HG03175 (cell line): Measurements from ENCODE around the gene CDKAL1.

Experiments used
- ATAC-seq: cut with Tn5 transposase; IDR thresholded peaks from one replicate; pipeline ENCODE4 v1.9.1; 2021; ENCODE audit warnings: mild to moderate bottlenecking, moderate library complexity; ENCODE audit not compliant: unreplicated experiment

Gene CDKAL1

GRCh38 chr6:21121636-21122136 is 587.4 kb downstream of the CDKAL1 start:
- no peak for ATAC-seq

DNA sequence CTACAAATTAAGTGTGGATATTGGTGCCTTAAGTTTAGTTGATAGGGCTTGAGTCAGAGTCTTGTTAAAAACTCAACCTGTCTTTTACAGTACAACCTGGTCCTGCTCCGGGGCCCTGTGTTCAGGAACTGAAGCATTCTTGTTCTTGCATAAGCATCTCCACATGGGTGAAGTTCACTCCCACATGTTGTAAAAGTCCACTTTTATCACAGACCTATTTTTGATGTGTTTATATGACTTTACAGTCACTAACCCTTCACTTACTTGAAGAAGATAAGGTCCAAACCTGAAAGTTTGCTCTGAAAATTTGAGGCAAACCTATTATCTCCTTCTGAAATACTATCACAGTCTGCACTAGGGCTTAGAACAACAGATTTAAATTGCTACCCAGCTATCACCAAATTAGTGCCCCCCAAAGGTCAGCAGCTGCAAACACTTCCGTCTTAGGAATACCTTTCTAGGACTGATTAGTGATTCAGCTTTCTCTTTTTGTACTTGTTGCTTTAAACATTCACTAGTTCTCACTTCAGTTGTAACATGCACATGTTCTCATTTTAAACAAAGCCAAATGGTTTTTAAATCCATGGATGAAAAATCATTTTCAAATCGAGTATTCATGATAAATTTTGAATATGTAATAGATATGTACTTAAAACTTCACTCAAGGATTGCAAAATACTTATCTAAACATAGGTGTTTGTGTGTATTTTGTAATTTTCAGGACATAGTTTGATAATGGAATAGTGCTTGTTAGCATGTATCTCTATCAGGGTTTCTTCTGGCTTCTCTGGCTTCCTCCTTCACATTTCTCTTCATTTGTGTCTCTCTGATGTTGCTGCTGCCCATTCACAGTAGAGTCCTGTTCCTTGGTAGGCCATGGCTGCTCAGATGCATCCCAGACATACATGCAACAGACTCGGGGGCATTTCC is 589.5 kb downstream of the CDKAL1 start:
- ATAC-seq: no peak

DNA sequence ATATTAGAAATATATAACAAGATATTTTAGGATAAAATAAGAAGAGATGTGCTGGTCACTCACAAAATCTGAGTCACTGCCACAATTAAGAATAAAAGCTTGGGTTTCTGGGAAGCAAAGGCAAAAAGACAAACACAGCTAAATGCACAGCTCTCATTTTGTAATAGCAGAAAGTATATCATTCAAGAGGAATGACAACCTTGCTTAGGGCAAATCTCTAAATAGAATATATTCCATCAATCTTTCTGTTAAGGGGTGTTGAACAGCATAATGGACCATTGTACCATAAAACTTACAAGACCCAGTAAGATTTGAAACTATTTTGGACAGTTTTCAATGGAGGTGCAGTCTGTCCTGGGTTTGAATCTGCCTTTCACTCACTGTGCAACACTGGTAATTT is 594.3 kb downstream of the CDKAL1 start:
- ATAC-seq: no peak

DNA sequence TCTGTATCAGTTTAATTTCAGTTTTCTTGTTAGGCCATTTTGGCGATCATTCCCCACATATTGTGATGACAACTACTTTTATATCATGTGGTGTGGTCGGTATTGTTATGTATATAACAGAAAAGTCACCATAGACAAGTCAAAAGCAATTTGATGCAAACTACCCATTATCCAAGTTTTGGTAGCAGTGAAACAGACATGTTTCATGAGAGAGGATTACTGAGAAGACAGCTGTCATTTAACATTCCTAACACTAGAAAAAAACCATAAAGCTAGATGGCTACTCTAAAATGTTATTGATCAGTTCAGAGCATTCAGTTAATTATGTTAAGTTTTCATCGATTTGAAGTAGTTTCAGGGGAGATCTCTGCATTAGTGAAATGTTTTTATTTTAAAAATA is 597.1 kb downstream of the CDKAL1 start:
- ATAC-seq: no peak

GRCh38 chr6:21132446-21132845 is 598.2 kb downstream of the CDKAL1 start:
- no peak for ATAC-seq

- ATAC-seq: no peak
Measured at GRCh38 chr6:21132856-21133838, 598.9 kb downstream of the CDKAL1 start.

DNA sequence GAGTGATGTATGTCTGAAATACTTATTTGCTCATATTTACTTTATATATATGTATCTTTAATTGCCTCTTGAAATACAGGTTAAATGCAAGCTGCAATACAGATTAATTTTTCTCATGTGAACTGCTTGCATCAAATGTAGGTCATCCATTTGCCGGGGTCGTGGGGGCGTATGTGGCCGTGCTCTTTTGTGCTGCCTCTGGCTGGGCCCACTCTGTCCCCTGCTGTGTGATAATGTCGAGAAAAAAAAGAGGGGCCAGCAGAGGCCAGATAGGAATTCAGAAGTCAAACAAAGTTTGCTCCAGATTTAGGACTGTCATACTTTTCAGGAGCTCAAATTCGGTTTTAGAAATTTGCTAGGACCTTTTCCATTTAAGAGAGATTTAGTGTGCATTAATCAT is 599.6 kb downstream of the CDKAL1 start:
- no peak for ATAC-seq

DNA sequence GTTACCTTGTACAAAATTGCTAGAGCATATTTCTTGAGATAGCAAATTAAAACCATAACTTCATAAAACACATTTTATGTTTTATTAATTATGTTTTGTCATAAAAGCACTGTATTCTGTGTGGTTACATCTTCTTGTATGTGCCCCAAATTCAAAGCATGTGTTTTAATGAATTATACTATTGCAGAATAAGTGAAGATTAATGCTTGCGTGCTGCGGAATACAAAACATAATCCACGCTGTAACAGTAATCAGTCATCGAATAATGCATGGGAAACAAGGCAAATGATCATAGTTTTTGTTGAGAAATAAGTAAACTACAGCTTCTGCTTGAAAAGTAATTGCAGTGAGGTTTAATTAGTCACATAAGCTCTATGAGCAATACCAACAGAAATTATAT is 600.1 kb downstream of the CDKAL1 start:
- ATAC-seq: no peak

DNA sequence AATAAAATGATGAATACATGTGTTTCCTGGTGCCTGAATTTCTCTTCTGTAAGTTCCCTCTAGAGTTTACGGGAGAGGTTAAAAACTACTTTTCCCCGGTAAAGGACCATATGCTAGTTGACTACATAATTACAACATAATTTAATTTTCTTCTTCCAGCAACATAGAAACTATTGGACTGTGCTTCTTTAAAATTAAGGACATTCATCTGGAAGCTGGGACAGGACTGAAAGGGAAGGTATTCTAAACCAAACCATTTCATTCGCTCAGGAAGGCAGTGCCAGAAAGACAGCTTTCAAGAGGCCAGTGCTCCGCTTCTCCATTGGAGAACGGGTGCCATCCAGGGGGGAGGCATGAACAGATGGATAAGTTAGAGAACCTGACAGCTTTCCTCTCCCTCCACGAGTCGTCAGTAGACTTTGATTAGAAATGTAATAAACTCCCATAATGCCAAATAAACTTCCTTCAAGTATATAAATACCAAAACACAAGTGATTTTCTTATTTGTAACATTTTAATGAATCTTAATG is 601.3 kb downstream of the CDKAL1 start:
- no peak for ATAC-seq

GRCh38 chr6:21137700-21138335 is 603.6 kb downstream of the CDKAL1 start:
- ATAC-seq: no peak

GRCh38 chr6:21138336-21139069 is 604.2 kb downstream of the CDKAL1 start:
- no peak for ATAC-seq

- no peak for ATAC-seq
Measured at GRCh38 chr6:21140966-21141365, 606.7 kb downstream of the CDKAL1 start.

- no peak for ATAC-seq
Measured at GRCh38 chr6:21141616-21142303, 607.5 kb downstream of the CDKAL1 start.

DNA sequence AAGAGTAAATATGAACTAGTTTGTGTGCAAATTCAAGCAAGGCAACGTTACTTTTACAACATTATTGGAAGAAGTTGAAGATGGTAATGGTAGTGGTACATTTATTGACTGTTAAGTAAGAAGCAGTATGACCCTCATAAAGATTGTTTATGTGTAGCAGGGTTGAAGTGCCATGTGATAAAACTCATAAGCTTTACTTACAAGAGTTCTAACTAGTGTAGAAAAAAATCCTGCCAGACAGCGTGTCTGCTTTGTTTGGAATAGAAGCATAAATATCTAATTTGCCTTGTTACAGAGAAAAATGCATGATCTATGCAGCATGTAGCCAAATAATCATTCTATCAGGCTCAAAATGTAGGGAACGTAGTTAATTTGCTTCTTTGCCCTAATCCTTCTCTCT is 608.5 kb downstream of the CDKAL1 start:
- no peak for ATAC-seq

GRCh38 chr6:21143645-21144044 is 609.4 kb downstream of the CDKAL1 start:
- no peak for ATAC-seq

DNA sequence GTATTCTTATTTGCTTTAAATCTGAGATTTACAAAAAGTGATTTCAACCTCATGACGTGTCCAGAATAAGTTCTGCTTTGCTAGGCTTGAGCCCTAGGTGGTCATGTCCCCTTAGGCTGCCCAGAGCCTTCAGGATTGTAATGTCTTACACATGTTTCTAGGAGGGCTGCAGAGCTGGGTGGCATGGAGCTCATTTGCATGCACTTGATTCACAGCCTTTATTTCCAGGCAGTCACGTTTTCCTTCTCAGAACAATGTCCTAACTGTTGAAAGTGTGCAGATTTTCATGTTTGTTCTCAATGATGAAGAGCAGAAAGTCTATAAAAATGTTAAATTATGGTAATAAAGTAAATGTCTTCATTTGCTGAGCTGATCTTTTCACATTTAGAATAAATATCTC is 610.7 kb downstream of the CDKAL1 start:
- ATAC-seq: no peak

DNA sequence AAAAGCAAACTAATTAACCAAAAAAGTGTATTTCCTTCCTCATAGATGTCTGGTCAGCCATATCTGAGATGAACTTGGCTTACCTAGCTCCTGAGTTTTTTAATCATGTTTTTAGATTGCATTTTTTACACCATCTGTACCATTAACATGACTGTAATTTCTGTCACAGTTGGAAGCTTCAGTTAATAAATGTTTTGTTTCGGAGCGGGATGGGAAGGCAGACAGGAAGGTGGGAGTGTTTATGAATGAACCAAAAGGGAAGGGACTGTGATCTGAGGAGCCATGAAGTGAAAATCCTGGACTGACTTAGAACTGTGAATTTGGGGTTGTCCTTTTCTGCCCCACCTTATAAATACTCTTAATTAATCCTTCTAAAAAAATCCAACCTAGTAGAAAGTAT is 613.7 kb downstream of the CDKAL1 start:
- ATAC-seq: no peak

DNA sequence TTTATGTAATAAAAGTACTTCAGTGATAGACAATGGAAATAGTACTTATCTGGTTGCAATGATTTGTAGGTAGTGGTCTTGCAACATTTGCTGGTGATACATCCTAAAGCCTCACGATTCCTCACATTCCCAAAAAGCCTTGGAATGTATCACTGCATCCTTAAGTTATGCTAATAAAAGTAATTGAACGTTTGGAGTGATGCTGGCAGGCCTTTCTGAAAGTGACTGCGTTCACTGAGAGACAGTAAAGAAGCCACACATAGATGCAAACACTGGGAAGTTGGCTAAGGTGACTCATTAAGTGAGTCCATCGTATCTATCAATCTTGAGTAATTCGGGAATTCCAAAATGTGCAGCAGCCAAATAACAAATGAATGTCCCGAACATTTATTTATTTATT is 615.2 kb downstream of the CDKAL1 start:
- no peak for ATAC-seq

DNA sequence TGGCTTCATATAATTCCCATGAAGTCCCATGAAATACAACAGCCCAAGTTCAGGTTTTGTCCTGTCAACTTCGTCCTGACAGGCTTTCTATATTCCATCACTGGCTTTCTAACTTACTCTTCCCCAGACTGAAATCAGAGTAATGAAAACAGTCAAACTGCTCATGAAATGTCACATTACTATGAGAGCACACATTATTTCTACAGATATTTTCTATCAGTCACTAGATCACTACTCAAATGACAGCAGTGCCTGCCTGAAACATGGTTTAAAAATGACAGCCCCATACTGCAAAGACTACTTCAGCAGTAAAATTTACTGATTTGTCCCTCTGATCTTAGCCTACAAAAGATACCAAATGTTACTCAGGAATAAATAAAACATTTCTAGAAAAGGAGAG is 616.4 kb downstream of the CDKAL1 start:
- no peak for ATAC-seq
